ENCODE results near the gene MAP3K8.

The MAP3K8 gene

GRCh38 chr10:30396698-30397097 is 37.3 kb upstream of the MAP3K8 start:
- TF ChIP-seq FOXP2 (optimal IDR thresholded peaks at IDR 0.05; ENCODE audit: borderline replicate concordance, extremely low read depth, extremely low read length, insufficient read depth): no peak
- TF ChIP-seq REST (IDR thresholded peaks at IDR 0.05; ENCODE audit: insufficient read depth in 1 of 2, low read depth in 2 of 2, low read length in 2 of 2): no peak
- no peak for TF ChIP-seq TAF1 (IDR thresholded peaks at IDR 0.05; ENCODE audit: borderline replicate concordance, insufficient read depth, low read length)
- TF ChIP-seq POLR2AphosphoS5 (IDR thresholded peaks at IDR 0.05; ENCODE audit: low read depth, low read length): no peak
- no peak for TF ChIP-seq SIN3A (IDR thresholded peaks at IDR 0.05; ENCODE audit: borderline replicate concordance, insufficient read depth, low read length)

GRCh38 chr10:30398193-30398592 is 35.8 kb upstream of the MAP3K8 start:
- TF ChIP-seq TAF1 (IDR thresholded peaks at IDR 0.05; ENCODE audit: borderline replicate concordance, insufficient read depth, low read length): no peak
- no peak for TF ChIP-seq FOXP2 (optimal IDR thresholded peaks at IDR 0.05; ENCODE audit: borderline replicate concordance, extremely low read depth, extremely low read length, insufficient read depth)
- no peak for TF ChIP-seq POLR2AphosphoS5 (IDR thresholded peaks at IDR 0.05; ENCODE audit: low read depth, low read length)
- TF ChIP-seq SIN3A (IDR thresholded peaks at IDR 0.05; ENCODE audit: borderline replicate concordance, insufficient read depth, low read length): no peak
- TF ChIP-seq REST (IDR thresholded peaks at IDR 0.05; ENCODE audit: insufficient read depth in 1 of 2, low read depth in 2 of 2, low read length in 2 of 2): no peak

DNA sequence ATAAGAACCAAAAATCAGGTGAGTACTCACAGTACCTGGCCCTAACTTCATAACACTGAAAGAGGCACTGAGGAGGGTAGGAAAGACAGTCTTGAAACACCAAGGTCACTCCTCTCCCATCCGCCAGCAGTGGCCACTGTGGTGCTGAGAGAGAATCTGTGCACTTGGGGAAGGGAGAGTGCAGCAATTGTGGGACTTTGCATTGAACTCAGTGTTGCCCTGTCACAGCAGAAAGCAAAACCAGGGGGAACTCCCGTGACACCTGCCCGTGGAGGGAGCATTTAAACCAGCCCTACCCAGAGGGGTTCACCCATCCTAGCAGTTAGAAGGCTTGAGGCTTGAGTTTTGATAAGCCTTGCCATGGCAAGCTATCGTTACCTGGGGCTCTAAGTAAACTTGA is 35.2 kb upstream of the MAP3K8 start:
- TF ChIP-seq REST (IDR thresholded peaks at IDR 0.05; ENCODE audit: insufficient read depth in 1 of 2, low read depth in 2 of 2, low read length in 2 of 2): no peak
- no peak for TF ChIP-seq TAF1 (IDR thresholded peaks at IDR 0.05; ENCODE audit: borderline replicate concordance, insufficient read depth, low read length)
- no peak for TF ChIP-seq FOXP2 (optimal IDR thresholded peaks at IDR 0.05; ENCODE audit: borderline replicate concordance, extremely low read depth, extremely low read length, insufficient read depth)
- no peak for TF ChIP-seq SIN3A (IDR thresholded peaks at IDR 0.05; ENCODE audit: borderline replicate concordance, insufficient read depth, low read length)
- no peak for TF ChIP-seq POLR2AphosphoS5 (IDR thresholded peaks at IDR 0.05; ENCODE audit: low read depth, low read length)

DNA sequence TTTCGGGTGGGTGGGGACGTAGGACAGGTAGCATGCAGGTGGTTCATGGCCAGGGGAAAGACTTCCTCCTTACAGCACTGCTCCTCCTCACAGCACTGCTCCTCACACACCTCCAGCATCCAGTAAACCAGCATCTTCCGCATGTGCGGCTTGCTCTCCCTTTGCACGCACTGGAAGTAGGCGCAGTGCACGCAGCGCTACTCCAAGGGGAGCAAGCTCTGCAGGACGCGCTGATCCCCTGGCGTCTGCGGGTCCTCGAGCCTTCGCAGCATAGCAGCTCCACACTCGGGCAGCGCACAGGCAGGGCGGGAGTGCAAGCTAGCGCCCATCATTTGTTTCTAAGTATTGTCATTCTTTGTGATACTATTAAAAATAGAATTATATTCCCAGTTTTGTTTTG is 30.5 kb upstream of the MAP3K8 start:
- TF ChIP-seq TAF1 (IDR thresholded peaks at IDR 0.05; ENCODE audit: borderline replicate concordance, insufficient read depth, low read length) (no peak), SIN3A (IDR thresholded peaks at IDR 0.05; ENCODE audit: borderline replicate concordance, insufficient read depth, low read length) (no peak), FOXP2 (optimal IDR thresholded peaks at IDR 0.05; ENCODE audit: borderline replicate concordance, extremely low read depth, extremely low read length, insufficient read depth) (no peak)

GRCh38 chr10:30404540-30404939 is 29.4 kb upstream of the MAP3K8 start:
- TF ChIP-seq TAF1 (IDR thresholded peaks at IDR 0.05; ENCODE audit: borderline replicate concordance, insufficient read depth, low read length): no peak

GRCh38 chr10:30411263-30411662 is 22.7 kb upstream of the MAP3K8 start:
- TF ChIP-seq FOXP2 (optimal IDR thresholded peaks at IDR 0.05; ENCODE audit: borderline replicate concordance, extremely low read depth, extremely low read length, insufficient read depth) (no peak), TAF1 (IDR thresholded peaks at IDR 0.05; ENCODE audit: borderline replicate concordance, insufficient read depth, low read length) (no peak), REST (IDR thresholded peaks at IDR 0.05; ENCODE audit: insufficient read depth in 1 of 2, low read depth in 2 of 2, low read length in 2 of 2) (no peak)
